K562 (cell line): Measurements from ENCODE around the gene LMOD1. TPM values are rescaled to one million over a fixed set of nuclear protein-coding genes. Genes with fewer than 3 reads are reported as not detected.

ENCODE experiments used
- ATAC-seq: fragments of 200-7000 bp; cut with Tn5 transposase; 3 replicates; pipeline ENCODE4 v1.9.1; 2020; ENCODE audit warnings: moderate library complexity
- BruUV-seq: library from RNA; stranded (reverse); fragments of 400-500 nt; replicated peaks from 2 replicates; lab custom pipeline; 2021; lab: Mats Ljungman, UMichigan
- CTCF ChIA-PET: fragments of 300-600 bp; formaldehyde crosslinking; extraction: SDS; loops from one replicate; lab custom pipeline; 2021; ENCODE audit warnings: low intra/inter-chr PET ratio; lab: Yijun Ruan, JAX
- POLR2A ChIA-PET: fragments of 300-600, 350-650 bp; sonication (Branson Sonifier 250); formaldehyde crosslinking; extraction: SDS; loops from one replicate; lab custom pipeline; 2021; ENCODE audit warnings: antibody characterized with exemption, inconsistent platforms; lab: Yijun Ruan, JAX
- DNase-seq, 4 experiments: peaks; one replicate each; pipeline versions ENCODE4 v3.0.0 to v3.0.0-alpha.2; 2011 to 2018; ENCODE audit warnings: low spot score in 3 of 4, mixed read lengths in 3 of 4; ENCODE audit errors: extremely low read depth in 1 of 4
- FAIRE-seq: peaks from 2 replicates; lab custom pipeline; 2011; peaks lifted over from hg19 to GRCh38; lab: Jason Lieb, UNC
- H2AFZ ChIP-seq: 2 replicates; pipeline ENCODE4 v1.6.0; 2011; ENCODE audit warnings: low read depth, low read length, control low read depth, inconsistent platforms
- H3K27ac ChIP-seq: fragments of 200-600 bp; 3 replicates; pipeline ENCODE4 v1.8.0; 2011; ENCODE audit warnings: low read depth, mild to moderate bottlenecking, control low read depth, inconsistent platforms, low read length, moderate library complexity, mixed read lengths; ENCODE audit errors: extremely low read depth
- H3K27me3 ChIP-seq, 2 experiments: fragments of 300-600 bp in 1 of 2; 2 replicates in 1 of 2; 3 replicates in 1 of 2; pipeline versions ENCODE4 v1.6.0 to v1.8.0; 2011; ENCODE audit warnings: inconsistent platforms in 2 of 2, low read length in 2 of 2, mild to moderate bottlenecking in 1 of 2, mixed read lengths in 1 of 2, moderate library complexity in 1 of 2; ENCODE audit not compliant: control insufficient read depth in 2 of 2, insufficient read depth in 2 of 2
- H3K36me3 ChIP-seq: fragments of 300-600 bp; 3 replicates; pipeline ENCODE4 v1.8.0; 2011; ENCODE audit warnings: mild to moderate bottlenecking, low read length, inconsistent platforms; ENCODE audit not compliant: control insufficient read depth, insufficient read depth
- H3K4me1 ChIP-seq, 2 experiments: fragments of 200-600 bp in 1 of 2; replicated peaks in 1 of 2; 2 replicates in 1 of 2; 3 replicates in 1 of 2; pipeline versions ENCODE4 v1.5.1 to v1.8.0; 2011; ENCODE audit warnings: inconsistent platforms in 2 of 2, low read length in 2 of 2, mild to moderate bottlenecking in 1 of 2, mixed read lengths in 1 of 2, moderate library complexity in 1 of 2; ENCODE audit not compliant: control insufficient read depth in 2 of 2, insufficient read depth in 2 of 2
- H3K4me2 ChIP-seq: 2 replicates; pipeline ENCODE4 v1.6.1; 2011; ENCODE audit warnings: low read length, control low read depth, inconsistent platforms, mixed read lengths; ENCODE audit not compliant: insufficient read depth
- H3K4me3 ChIP-seq: fragments of 200-600 bp; sonication (generic), shearing (Covaris generic); 2 replicates; pipeline ENCODE4 v1.5.1; 2016; ENCODE audit warnings: control low read depth, inconsistent platforms
- H3K79me2 ChIP-seq: fragments of 200-600 bp; 3 replicates; pipeline ENCODE4 v1.8.0; 2011; ENCODE audit warnings: low read length, inconsistent platforms; ENCODE audit not compliant: control insufficient read depth, insufficient read depth
- H3K9ac ChIP-seq, 2 experiments: 2 replicates each; pipeline versions ENCODE4 v1.6.0 to v1.6.1; 2011; ENCODE audit warnings: low read depth in 2 of 2, low read length in 2 of 2, control low read depth in 1 of 2, inconsistent platforms in 1 of 2, mild to moderate bottlenecking in 1 of 2, mixed read lengths in 1 of 2; ENCODE audit not compliant: insufficient read depth in 1 of 2
- H3K9me1 ChIP-seq: one replicate; pipeline ENCODE4 v1.6.0; 2011; ENCODE audit warnings: inconsistent platforms, mild to moderate bottlenecking, low read length, moderate library complexity; ENCODE audit not compliant: control insufficient read depth, insufficient read depth
- H3K9me3 ChIP-seq: replicated peaks from 2 replicates; pipeline ENCODE4 v1.5.1; 2011; ENCODE audit warnings: low read depth, low read length, inconsistent platforms; ENCODE audit not compliant: control insufficient read depth, insufficient read depth
- H4K20me1 ChIP-seq: replicated peaks from 2 replicates; pipeline ENCODE4 v1.6.1; 2011; ENCODE audit warnings: low read length, inconsistent platforms, mixed read lengths; ENCODE audit not compliant: control insufficient read depth, insufficient read depth
- BRF1 ChIP-seq: IDR thresholded peaks from 3 replicates; pipeline ENCODE4 v1.6.1; 2011; ENCODE audit warnings: borderline replicate concordance, mild to moderate bottlenecking; ENCODE audit not compliant: insufficient read length; ENCODE audit errors: extremely low read depth
- E2F4 ChIP-seq: sonication (generic); formaldehyde crosslinking; IDR thresholded peaks from 2 replicates; pipeline ENCODE4 v1.8.0; 2022; ENCODE audit warnings: mild to moderate bottlenecking, low read depth, missing genetic modification reagents
- KHSRP ChIP-seq: fragments of 450-650 bp; IDR thresholded peaks from 2 replicates; pipeline ENCODE4 v1.6.1; 2017
- KLF1 ChIP-seq: fragments of 450-650 bp; IDR thresholded peaks from 2 replicates; pipeline ENCODE4 v1.6.1; 2016; ENCODE audit warnings: missing genetic modification characterization, missing compliant biosample characterization
- NRF1 ChIP-seq, 2 experiments: fragments of 450-650 bp; IDR thresholded peaks in 1 of 2; conservative IDR thresholded peaks in 1 of 2; 2 replicates each; pipeline ENCODE4 v1.6.1; 2014; ENCODE audit warnings: mild to moderate bottlenecking in 2 of 2
- RNF2 ChIP-seq: sonication (generic); IDR thresholded peaks from 2 replicates; pipeline ENCODE4 v1.6.1; 2016
- ZNF174 ChIP-seq: fragments of 250-450 bp; sonication (Bioruptor Pico); IDR thresholded peaks from 2 replicates; pipeline ENCODE4 v1.4.0; 2020; ENCODE audit warnings: mild to moderate bottlenecking
- WGBS: fragments of 100-300 bp; shearing (Covaris generic); methylation state at CpG from one replicate; pipeline ENCODE4 v1.1.6; 2016; ENCODE audit warnings: low coverage, mixed read lengths; ENCODE audit not compliant: insufficient coverage; ENCODE audit errors: missing lambda C conversion rate; 5-methylcytosine and 5-hydroxymethylcytosine counted together
- in situ Hi-C: fragments of 300-500 bp; cut with MboI; formaldehyde crosslinking; loops from 4 replicates; pipeline ENCODE4 v1.15.0; 2018; ENCODE audit warnings: inconsistent platforms, mixed read lengths
- intact Hi-C: fragments of 100-400 bp; cut with micrococcal nuclease; formaldehyde crosslinking; loops from 2 replicates; pipeline ENCODE4 v1.14.2; 2022
- polyA plus RNA-seq, 8 experiments: library from polyadenylated mRNA; depleted of rRNA in 4 of 8; stranded (reverse) in 5 of 8; unstranded in 3 of 8; fragments of >200 nt; fragmentation: Nextera tagmentation in 2 of 8; fragmentation: Illumina TruSeq in 1 of 8; extraction: Ambion mirVana in 2 of 8; extraction: Trizol in 1 of 8; gene quantifications; 2 replicates each; pipeline versions ENCODE4 v1.2.1 to v1.2.3, GENCODE V29; 2011 to 2014; ENCODE audit warnings: inconsistent platforms in 1 of 8, missing spikeins in 1 of 8
- total RNA-seq, 7 experiments: library from RNA; depleted of rRNA in 6 of 7; stranded (reverse); fragments of >200 nt in 6 of 7; fragmentation: Illumina TruSeq in 2 of 7; extraction: Trizol in 2 of 7; gene quantifications; 2 replicates each; pipeline versions ENCODE4 v1.2.1 to v1.2.3, GENCODE V29; 2011 to 2021; ENCODE audit warnings: low replicate concordance in 1 of 7
- TF ChIP-seq, protein P1 (sequence below): fragments of 450-650 bp; IDR thresholded peaks from 2 replicates; pipeline ENCODE4 v1.6.1; 2016; ENCODE audit warnings: mild to moderate bottlenecking

Gene LMOD1
- total and polyA plus RNA-seq, 9 of the 15 experiments (the other 6 are each of a cell fraction or from before 2014, with no cell fraction given): 0.03 to 0.54 (median 0.38) TPM; not detected in 1

- ATAC-seq (no peak), FAIRE-seq (no peak), DNase-seq (no peak)
- Histone ChIP-seq H2AFZ (no peak overlapping the region), H3K4me3 (no peak overlapping the region), H3K27ac (no peak overlapping the region), H3K36me3 (no peaks in the 10 kb centered on the region), H3K4me2 (no peak overlapping the region), H3K27me3 (peaks cover 0 to 21% of the 10 kb centered on the region in 2 experiments; a peak in 3 of 5 replicates), H3K4me1 (peaks cover 3 to 8% of the 10 kb centered on the region in 2 experiments; a peak in 2 of 5 replicates), H3K79me2 (no peaks in the 10 kb centered on the region), H4K20me1 (no peaks in the 10 kb centered on the region; the same call in 1 of the 2 replicates), H3K9me1 (no peaks in the 10 kb centered on the region), H3K9ac (no peak overlapping the region), H3K9me3 (no peaks in the 10 kb centered on the region)
- ChIA-PET CTCF (no interaction called here), POLR2A (interaction anchor here (0.9 to 1.8 kb wide), 4 partner anchors 18 to 70 kb away, joined by 3 to 6 read pairs (median 4); no protein-coding TSS in a partner anchor)
- no TSS peak for BruUV-seq
- 14% methylated on average over 4 of the region's 4 CpGs for WGBS
- intact Hi-C loops (no loop called here), in situ Hi-C loops (no loop called here)
- no peak for TF ChIP-seq E2F4 (CRISPR knock-in tag)
- TF ChIP-seq, protein P1, sequence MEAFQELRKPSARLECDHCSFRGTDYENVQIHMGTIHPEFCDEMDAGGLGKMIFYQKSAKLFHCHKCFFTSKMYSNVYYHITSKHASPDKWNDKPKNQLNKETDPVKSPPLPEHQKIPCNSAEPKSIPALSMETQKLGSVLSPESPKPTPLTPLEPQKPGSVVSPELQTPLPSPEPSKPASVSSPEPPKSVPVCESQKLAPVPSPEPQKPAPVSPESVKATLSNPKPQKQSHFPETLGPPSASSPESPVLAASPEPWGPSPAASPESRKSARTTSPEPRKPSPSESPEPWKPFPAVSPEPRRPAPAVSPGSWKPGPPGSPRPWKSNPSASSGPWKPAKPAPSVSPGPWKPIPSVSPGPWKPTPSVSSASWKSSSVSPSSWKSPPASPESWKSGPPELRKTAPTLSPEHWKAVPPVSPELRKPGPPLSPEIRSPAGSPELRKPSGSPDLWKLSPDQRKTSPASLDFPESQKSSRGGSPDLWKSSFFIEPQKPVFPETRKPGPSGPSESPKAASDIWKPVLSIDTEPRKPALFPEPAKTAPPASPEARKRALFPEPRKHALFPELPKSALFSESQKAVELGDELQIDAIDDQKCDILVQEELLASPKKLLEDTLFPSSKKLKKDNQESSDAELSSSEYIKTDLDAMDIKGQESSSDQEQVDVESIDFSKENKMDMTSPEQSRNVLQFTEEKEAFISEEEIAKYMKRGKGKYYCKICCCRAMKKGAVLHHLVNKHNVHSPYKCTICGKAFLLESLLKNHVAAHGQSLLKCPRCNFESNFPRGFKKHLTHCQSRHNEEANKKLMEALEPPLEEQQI: no peak
- no peak for TF ChIP-seq NRF1 (conservative IDR thresholded peaks at IDR 0.05 in 1 of 2, IDR thresholded peaks at IDR 0.05 in 1 of 2)
- TF ChIP-seq BRF1: no peak
- TF ChIP-seq ZNF174: no peak
- TF ChIP-seq RNF2: no peak
- no peak for TF ChIP-seq KHSRP
- TF ChIP-seq KLF1 (tag): no peak
Measured at GRCh38 chr1:201898992-201899391, 47.4 kb downstream of the LMOD1 start.
